K562 (cell line): ENCODE results near the gene HLCS. TPM values are rescaled to one million over a fixed set of nuclear protein-coding genes. Genes with fewer than 3 reads are reported as not detected.

Experiments
- ATAC-seq: fragments of 200-7000 bp; cut with Tn5 transposase; 3 replicates; pipeline ENCODE4 v1.9.1; 2020; ENCODE audit warnings: moderate library complexity
- BruUV-seq: library from RNA; stranded (reverse); fragments of 400-500 nt; replicated peaks from 2 replicates; lab custom pipeline; 2021; lab: Mats Ljungman, UMichigan
- CTCF ChIA-PET: fragments of 300-600 bp; formaldehyde crosslinking; extraction: SDS; loops from one replicate; lab custom pipeline; 2021; ENCODE audit warnings: low intra/inter-chr PET ratio; lab: Yijun Ruan, JAX
- POLR2A ChIA-PET: fragments of 300-600, 350-650 bp; sonication (Branson Sonifier 250); formaldehyde crosslinking; extraction: SDS; loops from one replicate; lab custom pipeline; 2021; ENCODE audit warnings: antibody characterized with exemption, inconsistent platforms; lab: Yijun Ruan, JAX
- DNase-seq, 4 experiments: peaks; one replicate each; pipeline versions ENCODE4 v3.0.0 to v3.0.0-alpha.2; 2011 to 2018; ENCODE audit warnings: low spot score in 3 of 4, mixed read lengths in 3 of 4; ENCODE audit errors: extremely low read depth in 1 of 4
- FAIRE-seq: peaks from 2 replicates; lab custom pipeline; 2011; peaks lifted over from hg19 to GRCh38; lab: Jason Lieb, UNC
- H2AFZ ChIP-seq: 2 replicates; pipeline ENCODE4 v1.6.0; 2011; ENCODE audit warnings: low read depth, low read length, control low read depth, inconsistent platforms
- H3K27ac ChIP-seq: fragments of 200-600 bp; 3 replicates; pipeline ENCODE4 v1.8.0; 2011; ENCODE audit warnings: low read depth, mild to moderate bottlenecking, control low read depth, inconsistent platforms, low read length, moderate library complexity, mixed read lengths; ENCODE audit errors: extremely low read depth
- H3K27me3 ChIP-seq, 2 experiments: fragments of 300-600 bp in 1 of 2; 2 replicates in 1 of 2; 3 replicates in 1 of 2; pipeline versions ENCODE4 v1.6.0 to v1.8.0; 2011; ENCODE audit warnings: inconsistent platforms in 2 of 2, low read length in 2 of 2, mild to moderate bottlenecking in 1 of 2, mixed read lengths in 1 of 2, moderate library complexity in 1 of 2; ENCODE audit not compliant: control insufficient read depth in 2 of 2, insufficient read depth in 2 of 2
- H3K36me3 ChIP-seq: fragments of 300-600 bp; 3 replicates; pipeline ENCODE4 v1.8.0; 2011; ENCODE audit warnings: mild to moderate bottlenecking, low read length, inconsistent platforms; ENCODE audit not compliant: control insufficient read depth, insufficient read depth
- H3K4me1 ChIP-seq, 2 experiments: fragments of 200-600 bp in 1 of 2; replicated peaks in 1 of 2; 2 replicates in 1 of 2; 3 replicates in 1 of 2; pipeline versions ENCODE4 v1.5.1 to v1.8.0; 2011; ENCODE audit warnings: inconsistent platforms in 2 of 2, low read length in 2 of 2, mild to moderate bottlenecking in 1 of 2, mixed read lengths in 1 of 2, moderate library complexity in 1 of 2; ENCODE audit not compliant: control insufficient read depth in 2 of 2, insufficient read depth in 2 of 2
- H3K4me2 ChIP-seq: 2 replicates; pipeline ENCODE4 v1.6.1; 2011; ENCODE audit warnings: low read length, control low read depth, inconsistent platforms, mixed read lengths; ENCODE audit not compliant: insufficient read depth
- H3K4me3 ChIP-seq: fragments of 200-600 bp; sonication (generic), shearing (Covaris generic); 2 replicates; pipeline ENCODE4 v1.5.1; 2016; ENCODE audit warnings: control low read depth, inconsistent platforms
- H3K79me2 ChIP-seq: fragments of 200-600 bp; 3 replicates; pipeline ENCODE4 v1.8.0; 2011; ENCODE audit warnings: low read length, inconsistent platforms; ENCODE audit not compliant: control insufficient read depth, insufficient read depth
- H3K9ac ChIP-seq, 2 experiments: 2 replicates each; pipeline versions ENCODE4 v1.6.0 to v1.6.1; 2011; ENCODE audit warnings: low read depth in 2 of 2, low read length in 2 of 2, control low read depth in 1 of 2, inconsistent platforms in 1 of 2, mild to moderate bottlenecking in 1 of 2, mixed read lengths in 1 of 2; ENCODE audit not compliant: insufficient read depth in 1 of 2
- H3K9me1 ChIP-seq: one replicate; pipeline ENCODE4 v1.6.0; 2011; ENCODE audit warnings: inconsistent platforms, mild to moderate bottlenecking, low read length, moderate library complexity; ENCODE audit not compliant: control insufficient read depth, insufficient read depth
- H3K9me3 ChIP-seq: replicated peaks from 2 replicates; pipeline ENCODE4 v1.5.1; 2011; ENCODE audit warnings: low read depth, low read length, inconsistent platforms; ENCODE audit not compliant: control insufficient read depth, insufficient read depth
- H4K20me1 ChIP-seq: replicated peaks from 2 replicates; pipeline ENCODE4 v1.6.1; 2011; ENCODE audit warnings: low read length, inconsistent platforms, mixed read lengths; ENCODE audit not compliant: control insufficient read depth, insufficient read depth
- CBFB ChIP-seq: sonication (generic); formaldehyde crosslinking; IDR thresholded peaks from 2 replicates; pipeline ENCODE4 v1.4.0; 2020; ENCODE audit warnings: mild to moderate bottlenecking, missing genetic modification reagents
- HNRNPH1 ChIP-seq: fragments of 200-400 bp; formaldehyde crosslinking; optimal IDR thresholded peaks from 2 replicates; pipeline ENCODE3; 2017; ENCODE audit warnings: low read depth, mild to moderate bottlenecking, low read length, moderate library complexity
- KLF13 ChIP-seq: fragments of 450-650 bp; IDR thresholded peaks from 2 replicates; pipeline ENCODE4 v1.6.1; 2016; ENCODE audit warnings: missing genetic modification characterization, low read depth, mild to moderate bottlenecking, missing compliant biosample characterization, moderate library complexity, borderline replicate concordance
- TEAD4 ChIP-seq, 2 experiments: sonication (generic) in 1 of 2; formaldehyde crosslinking in 1 of 2; IDR thresholded peaks; 2 replicates each; pipeline versions ENCODE4 v1.6.1 to v1.8.0; 2012 to 2022; ENCODE audit warnings: borderline replicate concordance in 1 of 2, inconsistent platforms in 1 of 2, low read length in 1 of 2, mild to moderate bottlenecking in 1 of 2, missing genetic modification reagents in 1 of 2
- TOE1 ChIP-seq, 2 experiments: fragments of 450-650 bp in 1 of 2; sonication (generic) in 1 of 2; formaldehyde crosslinking in 1 of 2; IDR thresholded peaks; 2 replicates each; pipeline versions ENCODE4 v1.7.1 to v1.8.0; 2016 to 2022; ENCODE audit warnings: borderline replicate concordance in 2 of 2, mild to moderate bottlenecking in 2 of 2, antibody characterized with exemption in 1 of 2, inconsistent platforms in 1 of 2, low read depth in 1 of 2, missing genetic modification reagents in 1 of 2, moderate library complexity in 1 of 2
- WGBS: fragments of 100-300 bp; shearing (Covaris generic); methylation state at CpG from one replicate; pipeline ENCODE4 v1.1.6; 2016; ENCODE audit warnings: low coverage, mixed read lengths; ENCODE audit not compliant: insufficient coverage; ENCODE audit errors: missing lambda C conversion rate; 5-methylcytosine and 5-hydroxymethylcytosine counted together
- in situ Hi-C: fragments of 300-500 bp; cut with MboI; formaldehyde crosslinking; loops from 4 replicates; pipeline ENCODE4 v1.15.0; 2018; ENCODE audit warnings: inconsistent platforms, mixed read lengths
- intact Hi-C: fragments of 100-400 bp; cut with micrococcal nuclease; formaldehyde crosslinking; loops from 2 replicates; pipeline ENCODE4 v1.14.2; 2022
- polyA plus RNA-seq, 8 experiments: library from polyadenylated mRNA; depleted of rRNA in 4 of 8; stranded (reverse) in 5 of 8; unstranded in 3 of 8; fragments of >200 nt; fragmentation: Nextera tagmentation in 2 of 8; fragmentation: Illumina TruSeq in 1 of 8; extraction: Ambion mirVana in 2 of 8; extraction: Trizol in 1 of 8; gene quantifications; 2 replicates each; pipeline versions ENCODE4 v1.2.1 to v1.2.3, GENCODE V29; 2011 to 2014; ENCODE audit warnings: inconsistent platforms in 1 of 8, missing spikeins in 1 of 8
- total RNA-seq, 7 experiments: library from RNA; depleted of rRNA in 6 of 7; stranded (reverse); fragments of >200 nt in 6 of 7; fragmentation: Illumina TruSeq in 2 of 7; extraction: Trizol in 2 of 7; gene quantifications; 2 replicates each; pipeline versions ENCODE4 v1.2.1 to v1.2.3, GENCODE V29; 2011 to 2021; ENCODE audit warnings: low replicate concordance in 1 of 7
- TF ChIP-seq, protein P1 (sequence below): sonication (generic); formaldehyde crosslinking; IDR thresholded peaks from 2 replicates; pipeline ENCODE4 v1.8.0; 2023; ENCODE audit warnings: mild to moderate bottlenecking, missing genetic modification reagents
- TF ChIP-seq, protein P2 (sequence below): fragments of 450-650 bp; formaldehyde crosslinking; IDR thresholded peaks from 2 replicates; pipeline ENCODE4 v1.4.0; 2020; ENCODE audit warnings: mild to moderate bottlenecking, moderate library complexity
- TF ChIP-seq, protein P3 (sequence below): IDR thresholded peaks from 2 replicates; pipeline ENCODE4 v1.6.1; 2014; ENCODE audit warnings: antibody characterized with exemption

Gene HLCS
- total and polyA plus RNA-seq, 9 of the 15 experiments (the other 6 are each of a cell fraction or from before 2014, with no cell fraction given): 3.0 to 21.5 (median 17.1) TPM

DNA sequence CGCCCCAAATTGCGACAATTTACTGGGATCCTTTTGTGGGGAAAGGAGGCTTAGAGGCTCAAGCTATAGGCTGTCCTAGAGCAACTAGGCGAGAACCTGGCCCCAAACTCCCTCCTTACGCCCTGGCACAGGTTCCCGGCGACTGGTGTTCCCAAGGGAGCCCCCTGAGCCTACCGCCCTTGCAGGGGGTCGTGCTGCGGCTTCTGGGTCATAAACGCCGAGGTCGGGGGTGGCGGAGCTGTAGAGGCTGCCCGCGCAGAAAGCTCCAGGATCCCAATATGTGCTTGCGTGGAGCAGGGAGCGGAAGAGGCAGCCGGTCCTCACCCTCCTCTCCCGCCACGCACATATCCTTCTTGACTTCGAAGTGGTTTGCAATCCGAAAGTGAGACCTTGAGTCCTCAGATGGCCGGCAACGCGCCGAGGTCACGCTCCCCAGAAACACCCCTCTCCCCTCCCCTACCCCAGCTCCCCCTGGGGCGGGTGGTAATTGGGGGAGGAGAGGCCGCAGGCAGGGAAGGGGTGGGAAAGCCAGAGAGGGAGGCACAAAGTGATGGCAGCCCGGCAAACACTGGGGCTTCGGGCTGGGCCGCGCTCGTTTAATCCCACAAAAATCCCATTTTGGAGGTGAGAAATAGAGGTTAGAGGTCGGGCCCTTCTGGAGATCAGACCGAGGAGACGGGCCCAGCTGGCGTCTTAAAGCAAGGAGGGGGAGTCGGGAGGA is 261.4 kb downstream of the HLCS start (continued):
- TF ChIP-seq, protein P1, sequence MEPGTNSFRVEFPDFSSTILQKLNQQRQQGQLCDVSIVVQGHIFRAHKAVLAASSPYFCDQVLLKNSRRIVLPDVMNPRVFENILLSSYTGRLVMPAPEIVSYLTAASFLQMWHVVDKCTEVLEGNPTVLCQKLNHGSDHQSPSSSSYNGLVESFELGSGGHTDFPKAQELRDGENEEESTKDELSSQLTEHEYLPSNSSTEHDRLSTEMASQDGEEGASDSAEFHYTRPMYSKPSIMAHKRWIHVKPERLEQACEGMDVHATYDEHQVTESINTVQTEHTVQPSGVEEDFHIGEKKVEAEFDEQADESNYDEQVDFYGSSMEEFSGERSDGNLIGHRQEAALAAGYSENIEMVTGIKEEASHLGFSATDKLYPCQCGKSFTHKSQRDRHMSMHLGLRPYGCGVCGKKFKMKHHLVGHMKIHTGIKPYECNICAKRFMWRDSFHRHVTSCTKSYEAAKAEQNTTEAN (CRISPR knock-in tag): no peak

DNA sequence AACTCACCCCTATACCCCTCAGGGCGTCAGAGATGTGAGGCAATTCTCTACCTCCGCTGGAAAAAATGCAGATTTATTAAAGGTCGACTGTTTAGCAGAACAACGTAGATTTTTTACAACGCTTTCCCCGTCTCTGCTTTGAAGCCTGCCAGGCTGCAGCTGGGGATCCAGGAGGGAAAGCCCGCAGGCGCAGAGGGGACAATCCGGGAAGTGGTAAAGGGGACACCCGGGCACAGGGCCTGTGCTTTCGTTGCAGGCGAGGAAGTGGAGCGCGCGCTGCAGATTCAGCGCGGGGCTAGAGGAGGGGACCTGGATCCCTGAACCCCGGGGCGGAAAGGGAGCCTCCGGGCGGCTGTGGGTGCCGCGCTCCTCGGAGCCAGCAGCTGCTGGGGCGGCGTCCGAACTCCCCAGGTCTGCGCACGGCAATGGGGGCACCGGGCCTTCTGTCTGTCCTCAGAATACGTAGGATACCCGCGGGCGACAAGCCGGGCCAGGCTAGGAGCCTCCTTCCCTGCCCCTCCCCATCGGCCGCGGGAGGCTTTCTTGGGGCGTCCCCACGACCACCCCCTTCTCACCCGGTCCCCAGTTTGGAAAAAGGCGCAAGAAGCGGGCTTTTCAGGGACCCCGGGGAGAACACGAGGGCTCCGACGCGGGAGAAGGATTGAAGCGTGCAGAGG is 262.1 kb downstream of the HLCS start:
- peaks cover 0 to 38% of the 10 kb centered on the region in 2 experiments; a peak in 2 of 5 replicates for H3K4me1 ChIP-seq
- peaks cover 92 to 98% of the 10 kb centered on the region in 2 experiments for H3K27me3 ChIP-seq
- intact Hi-C loops (no loop called here), in situ Hi-C loops (no loop called here)
- no peaks in the 10 kb centered on the region for H3K9me1 ChIP-seq
- H3K79me2 ChIP-seq: no peaks in the 10 kb centered on the region
- no peaks in the 10 kb centered on the region for H3K36me3 ChIP-seq
- H3K27ac ChIP-seq: no peak overlapping the region
- ChIA-PET CTCF (no interaction called here), POLR2A (no interaction called here)
- no peak for FAIRE-seq
- no peak overlapping the region for H3K4me3 ChIP-seq
- DNase-seq: no peak
- BruUV-seq: no TSS peak
- H2AFZ ChIP-seq: no peak overlapping the region
- H3K4me2 ChIP-seq: no peak overlapping the region
- no peak overlapping the region for H3K9ac ChIP-seq
- TF ChIP-seq KLF13 (tag) (no peak), CBFB (no peak), HNRNPH1 (no peak), TEAD4 (IDR thresholded peaks at IDR 0.05; ENCODE audit: low read length) (no peak), TEAD4 (CRISPR knock-in tag; IDR thresholded peaks at IDR 0.05; ENCODE audit: borderline replicate concordance) (no peak), TOE1 (IDR thresholded peaks at IDR 0.05; ENCODE audit: borderline replicate concordance) (no peak), TOE1 (CRISPR knock-in tag; IDR thresholded peaks at IDR 0.05; ENCODE audit: borderline replicate concordance, low read depth) (no peak)
- TF ChIP-seq, protein P2, sequence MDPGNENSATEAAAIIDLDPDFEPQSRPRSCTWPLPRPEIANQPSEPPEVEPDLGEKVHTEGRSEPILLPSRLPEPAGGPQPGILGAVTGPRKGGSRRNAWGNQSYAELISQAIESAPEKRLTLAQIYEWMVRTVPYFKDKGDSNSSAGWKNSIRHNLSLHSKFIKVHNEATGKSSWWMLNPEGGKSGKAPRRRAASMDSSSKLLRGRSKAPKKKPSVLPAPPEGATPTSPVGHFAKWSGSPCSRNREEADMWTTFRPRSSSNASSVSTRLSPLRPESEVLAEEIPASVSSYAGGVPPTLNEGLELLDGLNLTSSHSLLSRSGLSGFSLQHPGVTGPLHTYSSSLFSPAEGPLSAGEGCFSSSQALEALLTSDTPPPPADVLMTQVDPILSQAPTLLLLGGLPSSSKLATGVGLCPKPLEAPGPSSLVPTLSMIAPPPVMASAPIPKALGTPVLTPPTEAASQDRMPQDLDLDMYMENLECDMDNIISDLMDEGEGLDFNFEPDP (CRISPR knock-in tag): no peak
- TF ChIP-seq, protein P3, sequence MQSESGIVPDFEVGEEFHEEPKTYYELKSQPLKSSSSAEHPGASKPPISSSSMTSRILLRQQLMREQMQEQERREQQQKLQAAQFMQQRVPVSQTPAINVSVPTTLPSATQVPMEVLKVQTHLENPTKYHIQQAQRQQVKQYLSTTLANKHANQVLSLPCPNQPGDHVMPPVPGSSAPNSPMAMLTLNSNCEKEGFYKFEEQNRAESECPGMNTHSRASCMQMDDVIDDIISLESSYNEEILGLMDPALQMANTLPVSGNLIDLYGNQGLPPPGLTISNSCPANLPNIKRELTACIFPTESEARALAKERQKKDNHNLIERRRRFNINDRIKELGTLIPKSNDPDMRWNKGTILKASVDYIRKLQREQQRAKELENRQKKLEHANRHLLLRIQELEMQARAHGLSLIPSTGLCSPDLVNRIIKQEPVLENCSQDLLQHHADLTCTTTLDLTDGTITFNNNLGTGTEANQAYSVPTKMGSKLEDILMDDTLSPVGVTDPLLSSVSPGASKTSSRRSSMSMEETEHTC: no peak
- WGBS: 11% methylated on average over 47 of the region's 49 CpGs
- no peak for ATAC-seq
- peaks cover 10% of the 10 kb centered on the region for H4K20me1 ChIP-seq
- no peaks in the 10 kb centered on the region for H3K9me3 ChIP-seq
